HCT116 (cell line): ENCODE data around the gene PRRT1B. TPM values are rescaled to one million over a fixed set of nuclear protein-coding genes. Genes with fewer than 3 reads are reported as not detected.

Experiments
- ATAC-seq: fragments of 200-7000 bp; cut with Tn5 transposase; 2 replicates; pipeline ENCODE4 v1.9.1; 2020; ENCODE audit warnings: mild to moderate bottlenecking, moderate library complexity
- BruUV-seq: library from RNA; stranded (reverse); fragments of 400-500 nt; replicated peaks from 2 replicates; lab custom pipeline; 2021; lab: Mats Ljungman, UMichigan
- CTCF ChIA-PET: fragments of 300-600 bp; sonication (Branson Sonifier 250); formaldehyde crosslinking; loops from one replicate; lab custom pipeline; 2021; ENCODE audit warnings: antibody characterized with exemption; lab: Charles Lee
- POLR2A ChIA-PET: fragments of 300-600, 350-600 bp; sonication (Branson Sonifier 250); formaldehyde crosslinking; loops from one replicate; lab custom pipeline; 2021; ENCODE audit warnings: antibody characterized with exemption; lab: Charles Lee
- RAD21 ChIA-PET, 2 experiments: fragments of 300-600 bp; sonication (Branson Sonifier 250); formaldehyde crosslinking; loops; one replicate each; lab custom pipeline; 2023; ENCODE audit warnings: low total read pairs in 2 of 2; ENCODE audit not compliant: uncharacterized antibody in 2 of 2, unreplicated experiment in 2 of 2, low non-redundant PET in 1 of 2; lab: Charles Lee
- DNase-seq: peaks from one replicate; pipeline ENCODE4 v3.0.0-alpha.2; 2010; ENCODE audit warnings: low read depth, low spot score
- H2AFZ ChIP-seq: fragments of 200-600 bp; shearing (Covaris generic), sonication (generic); 2 replicates; pipeline ENCODE4 v1.6.1; 2017; ENCODE audit warnings: low read depth, mixed run types, mixed read lengths, antibody characterized with exemption, low read length; ENCODE audit not compliant: poor library complexity, severe bottlenecking
- H3K27ac ChIP-seq: 2 replicates; pipeline ENCODE4 v1.5.1; 2012; ENCODE audit warnings: low read depth, low read length
- H3K27me3 ChIP-seq: fragments of 200-600 bp; sonication (generic); 2 replicates; pipeline ENCODE4 v1.6.1; 2016; ENCODE audit warnings: mixed run types, low read length, mixed read lengths; ENCODE audit not compliant: insufficient read depth
- H3K36me3 ChIP-seq, 2 experiments: fragments of 200-500 bp in 1 of 2; fragments of 200-600 bp in 1 of 2; sonication (Bioruptor generic) in 1 of 2; sonication (generic) in 1 of 2; 2 replicates each; pipeline versions ENCODE4 v1.5.1 to v1.6.1; 2014 to 2016; ENCODE audit warnings: low read length in 2 of 2, inconsistent platforms in 1 of 2, mixed read lengths in 1 of 2, mixed run types in 1 of 2; ENCODE audit not compliant: insufficient read depth in 2 of 2, control insufficient read depth in 1 of 2
- H3K4me1 ChIP-seq, 2 experiments: fragments of 200-600 bp in 1 of 2; sonication (generic) in 1 of 2; 2 replicates each; pipeline versions ENCODE4 v1.5.1 to v1.6.1; 2012 to 2017; ENCODE audit warnings: low read length in 2 of 2, inconsistent platforms in 1 of 2, mild to moderate bottlenecking in 1 of 2, mixed read lengths in 1 of 2, mixed run types in 1 of 2, moderate library complexity in 1 of 2; ENCODE audit not compliant: insufficient read depth in 2 of 2, control insufficient read depth in 1 of 2
- H3K4me2 ChIP-seq: fragments of 200-600 bp; sonication (generic); 2 replicates; pipeline ENCODE4 v1.6.1; 2017; ENCODE audit warnings: mixed run types, low read length, mixed read lengths
- H3K4me3 ChIP-seq, 2 experiments: fragments of 200-600 bp in 1 of 2; sonication (generic) in 1 of 2; replicated peaks in 1 of 2; 2 replicates each; pipeline ENCODE4 v1.5.1; 2011 to 2016; ENCODE audit warnings: low read length in 2 of 2, control low read depth in 1 of 2, low read depth in 1 of 2, mild to moderate bottlenecking in 1 of 2, mixed read lengths in 1 of 2, mixed run types in 1 of 2
- H3K79me2 ChIP-seq: fragments of 200-600 bp; sonication (generic); 2 replicates; pipeline ENCODE4 v1.6.1; 2017; ENCODE audit warnings: mild to moderate bottlenecking, mixed run types, low read length, moderate library complexity, mixed read lengths; ENCODE audit not compliant: insufficient read depth
- H3K9ac ChIP-seq: fragments of 200-600 bp; sonication (generic); 2 replicates; pipeline ENCODE4 v1.6.1; 2016; ENCODE audit warnings: low read length, mixed read lengths
- H3K9me2 ChIP-seq: fragments of 200-600 bp; sonication (generic), shearing (Covaris generic); 2 replicates; pipeline ENCODE4 v1.6.1; 2017; ENCODE audit warnings: mixed run types, mild to moderate bottlenecking, moderate library complexity; ENCODE audit not compliant: insufficient read depth
- H3K9me3 ChIP-seq, 2 experiments: fragments of 200-500 bp in 1 of 2; fragments of 200-600 bp in 1 of 2; sonication (Bioruptor generic) in 1 of 2; sonication (generic) in 1 of 2; 2 replicates each; pipeline ENCODE4 v1.6.1; 2014 to 2017; ENCODE audit warnings: low read length in 2 of 2, mixed read lengths in 2 of 2, inconsistent platforms in 1 of 2, low read depth in 1 of 2, mild to moderate bottlenecking in 1 of 2, mixed run types in 1 of 2, moderate library complexity in 1 of 2; ENCODE audit not compliant: control insufficient read depth in 1 of 2, insufficient read depth in 1 of 2
- H4K20me1 ChIP-seq: fragments of 200-600 bp; sonication (generic), shearing (Covaris generic); 2 replicates; pipeline ENCODE4 v1.6.1; 2017; ENCODE audit warnings: mixed run types, mild to moderate bottlenecking, moderate library complexity; ENCODE audit not compliant: insufficient read depth
- CBX3 ChIP-seq: IDR thresholded peaks from 2 replicates; pipeline ENCODE4 v1.6.1; 2012; ENCODE audit warnings: low read depth
- CTCF ChIP-seq, 3 experiments: fragments of 200-600 bp in 1 of 3; sonication (generic) in 1 of 3; IDR thresholded peaks in 2 of 3; conservative IDR thresholded peaks in 1 of 3; 2 replicates each; pipeline ENCODE4 v1.5.1; 2012 to 2017; ENCODE audit warnings: low read depth in 2 of 3, low read length in 2 of 3, antibody characterized with exemption in 1 of 3, borderline replicate concordance in 1 of 3, control low read depth in 1 of 3, mild to moderate bottlenecking in 1 of 3, mixed read lengths in 1 of 3, mixed run types in 1 of 3, moderate library complexity in 1 of 3; ENCODE audit not compliant: insufficient read depth in 1 of 3
- EZH2phosphoT487 ChIP-seq: fragments of 200-600 bp; IDR thresholded peaks from 2 replicates; pipeline ENCODE4 v1.6.1; 2018; ENCODE audit warnings: antibody characterized with exemption, borderline replicate concordance
- JUND ChIP-seq: IDR thresholded peaks from 2 replicates; pipeline ENCODE4 v1.6.1; 2012
- POLR2AphosphoS5 ChIP-seq: IDR thresholded peaks from 2 replicates; pipeline ENCODE4 v1.6.1; 2011; ENCODE audit warnings: mild to moderate bottlenecking, low read depth, low read length, moderate library complexity
- SP1 ChIP-seq: IDR thresholded peaks from 2 replicates; pipeline ENCODE4 v1.6.1; 2012; ENCODE audit warnings: low read depth
- TCF7L2 ChIP-seq: IDR thresholded peaks from 2 replicates; pipeline ENCODE4 v1.7.0; 2011; ENCODE audit warnings: borderline replicate concordance, inconsistent platforms; ENCODE audit not compliant: insufficient read depth, insufficient read length; ENCODE audit errors: extremely low read depth
- ZBTB33 ChIP-seq: IDR thresholded peaks from 2 replicates; pipeline ENCODE4 v1.6.1; 2011; ENCODE audit warnings: mild to moderate bottlenecking, low read length, moderate library complexity; ENCODE audit not compliant: insufficient replicate concordance; ENCODE audit errors: extremely low read depth
- intact Hi-C: fragments of 100-400 bp; cut with micrococcal nuclease; formaldehyde crosslinking; loops from 2 replicates; pipeline ENCODE4 v1.10.0; 2022
- total RNA-seq: library from RNA; stranded (reverse); gene quantifications from one replicate; pipeline ENCODE4 v1.2.1, GENCODE V29; 2021; ENCODE audit not compliant: unreplicated experiment

PRRT1B gene
- total RNA-seq, 1 experiment from 2014 or later = not detected

GRCh38 chr9:131500377-131500776, 44.9 kb upstream of the PRRT1B start:
- ATAC-seq = no peak
- Histone ChIP-seq H3K9ac (no peak overlapping the region), H4K20me1 (no peaks in the 10 kb centered on the region), H3K4me3 (no peak overlapping the region), H3K36me3 (peaks cover 33 to 41% of the 10 kb centered on the region in 2 experiments; a peak in 3 of 4 replicates), H3K27ac (no peak overlapping the region), H3K27me3 (no peaks in the 10 kb centered on the region), H3K4me2 (no peak overlapping the region), H3K9me3 (no peaks in the 10 kb centered on the region), H3K4me1 (peaks cover 0 to 10% of the 10 kb centered on the region in 2 experiments; a peak in 1 of 4 replicates), H3K79me2 (no peaks in the 10 kb centered on the region), H3K9me2 (no peaks in the 10 kb centered on the region), H2AFZ (no peak overlapping the region)
- no peak for TF ChIP-seq CTCF (IDR thresholded peaks at IDR 0.05 in 2 of 3, conservative IDR thresholded peaks at IDR 0.05 in 1 of 3; ENCODE audit: borderline replicate concordance in 1 of 3, insufficient read depth in 1 of 3, low read depth in 2 of 3, low read length in 2 of 3)
- no peak for TF ChIP-seq EZH2phosphoT487
- TF ChIP-seq ZBTB33 = no peak
- TF ChIP-seq JUND = no peak
- TF ChIP-seq POLR2AphosphoS5 = no peak
- no peak for TF ChIP-seq TCF7L2
- TF ChIP-seq CBX3 = no peak
- TF ChIP-seq SP1 = no peak
- POLR2A ChIA-PET = no interaction called here
- CTCF ChIA-PET = no interaction called here
- RAD21 ChIA-PET = no interaction called here
- BruUV-seq = no TSS peak
- DNase-seq = no peak
- intact Hi-C loops = no loop called here
